ENCODE data around the gene AFDN.

Gene AFDN

GRCh38 chr6:167941822-167942221, 115.1 kb downstream of the AFDN start:
- H2BK12ac ChIP-seq (ENCODE audit: low read length): no peak overlapping the region
- no peaks in the 10 kb centered on the region for H3K27me3 ChIP-seq (ENCODE audit: control insufficient read depth in 3 of 3, insufficient read depth in 3 of 3, low read depth in 1 of 3, low read length in 3 of 3)
- no peak for DNase-seq (ENCODE audit: low spot score)
- no peak overlapping the region for H2BK5ac ChIP-seq (ENCODE audit: low read length)
- peaks cover 2% of the 10 kb centered on the region for H3K79me1 ChIP-seq (ENCODE audit: low read depth, low read length)
- no peak overlapping the region for H3K4ac ChIP-seq (ENCODE audit: low read length)
- H3K4me1 ChIP-seq (ENCODE audit: control insufficient read depth in 2 of 2, insufficient read depth in 1 of 2, low read depth in 1 of 2, low read length in 2 of 2): no peaks in the 10 kb centered on the region
- no peaks in the 10 kb centered on the region for H3K9me3 ChIP-seq (replicated peaks in 1 of 2; ENCODE audit: control insufficient read depth in 2 of 2, insufficient read depth in 1 of 2, low read depth in 1 of 2, low read length in 2 of 2)
- no peak overlapping the region for H2AK5ac ChIP-seq (ENCODE audit: low read depth, low read length)
- no peak overlapping the region for H3K14ac ChIP-seq (ENCODE audit: low read length)
- no peak overlapping the region for H2BK120ac ChIP-seq (ENCODE audit: low read depth, low read length)
- H3K18ac ChIP-seq (ENCODE audit: low read length): no peak overlapping the region
- H3K36me3 ChIP-seq (replicated peaks in 1 of 2; ENCODE audit: control insufficient read depth in 2 of 2, insufficient read depth in 2 of 2, low read length in 2 of 2): peaks cover 34 to 75% of the 10 kb centered on the region in 2 donors
- no peak overlapping the region for H4K91ac ChIP-seq (ENCODE audit: low read depth, low read length, poor library complexity)
- no peak overlapping the region for H3K4me2 ChIP-seq (ENCODE audit: insufficient read depth, low read length, poor library complexity, severe bottlenecking)
- no peak overlapping the region for H3K27ac ChIP-seq (replicated peaks; ENCODE audit: low read length)
- no peak overlapping the region for H4K8ac ChIP-seq (ENCODE audit: low read depth, low read length)
- H3K9ac ChIP-seq (ENCODE audit: low read depth, low read length, poor library complexity): no peak overlapping the region
- H2BK15ac ChIP-seq (ENCODE audit: low read length): no peak overlapping the region
- H3K4me3 ChIP-seq (ENCODE audit: low read length in 2 of 2): no peak overlapping the region
- H2AFZ ChIP-seq (ENCODE audit: low read length): no peak overlapping the region
- no peak overlapping the region for H3K23ac ChIP-seq (ENCODE audit: low read depth, low read length, poor library complexity)
- no CpG with 5 or more reads among the region's 3 CpGs for WGBS, 2 donors (ENCODE audit: extremely low coverage in 2 of 2, insufficient read length in 2 of 2, insufficient replicate concordance in 1 of 2)

GRCh38 chr6:167944130-167944529, 117.4 kb downstream of the AFDN start:
- Histone ChIP-seq H3K79me1 (ENCODE audit: low read depth, low read length) (no peaks in the 10 kb centered on the region), H4K8ac (ENCODE audit: low read depth, low read length) (no peak overlapping the region), H3K23ac (ENCODE audit: low read depth, low read length, poor library complexity) (no peak overlapping the region), H3K14ac (ENCODE audit: low read length) (no peak overlapping the region), H2AK5ac (ENCODE audit: low read depth, low read length) (no peak overlapping the region), H3K9ac (ENCODE audit: low read depth, low read length, poor library complexity) (no peak overlapping the region), H3K4me1 (ENCODE audit: control insufficient read depth in 2 of 2, insufficient read depth in 1 of 2, low read depth in 1 of 2, low read length in 2 of 2) (no peaks in the 10 kb centered on the region), H3K27me3 (ENCODE audit: control insufficient read depth in 3 of 3, insufficient read depth in 3 of 3, low read depth in 1 of 3, low read length in 3 of 3) (no peaks in the 10 kb centered on the region), H3K4me3 (ENCODE audit: low read length in 2 of 2) (no peak overlapping the region), H2BK15ac (ENCODE audit: low read length) (no peak overlapping the region), H4K91ac (ENCODE audit: low read depth, low read length, poor library complexity) (no peak overlapping the region), H3K18ac (ENCODE audit: low read length) (no peak overlapping the region), H2BK12ac (ENCODE audit: low read length) (no peak overlapping the region), H3K27ac (replicated peaks; ENCODE audit: low read length) (no peak overlapping the region), H3K4ac (ENCODE audit: low read length) (no peak overlapping the region), H3K9me3 (replicated peaks in 1 of 2; ENCODE audit: control insufficient read depth in 2 of 2, insufficient read depth in 1 of 2, low read depth in 1 of 2, low read length in 2 of 2) (no peaks in the 10 kb centered on the region), H3K4me2 (ENCODE audit: insufficient read depth, low read length, poor library complexity, severe bottlenecking) (no peak overlapping the region), H2BK120ac (ENCODE audit: low read depth, low read length) (no peak overlapping the region), H3K36me3 (replicated peaks in 1 of 2; ENCODE audit: control insufficient read depth in 2 of 2, insufficient read depth in 2 of 2, low read length in 2 of 2) (peaks cover 36 to 77% of the 10 kb centered on the region in 2 donors), H2AFZ (ENCODE audit: low read length) (no peak overlapping the region), H2BK5ac (ENCODE audit: low read length) (no peak overlapping the region)
- WGBS, 2 donors (ENCODE audit: extremely low coverage in 2 of 2, insufficient read length in 2 of 2, insufficient replicate concordance in 1 of 2): no CpG with 5 or more reads among the region's 4 CpGs
- DNase-seq (ENCODE audit: low spot score): no peak

GRCh38 chr6:167946007-167946406, 119.3 kb downstream of the AFDN start:
- Histone ChIP-seq H2BK12ac (ENCODE audit: low read length) (no peak overlapping the region), H3K4me1 (ENCODE audit: control insufficient read depth in 2 of 2, insufficient read depth in 1 of 2, low read depth in 1 of 2, low read length in 2 of 2) (no peaks in the 10 kb centered on the region), H3K79me1 (ENCODE audit: low read depth, low read length) (no peaks in the 10 kb centered on the region), H3K18ac (ENCODE audit: low read length) (no peak overlapping the region), H3K9ac (ENCODE audit: low read depth, low read length, poor library complexity) (no peak overlapping the region), H3K4me2 (ENCODE audit: insufficient read depth, low read length, poor library complexity, severe bottlenecking) (no peak overlapping the region), H4K91ac (ENCODE audit: low read depth, low read length, poor library complexity) (no peak overlapping the region), H2AK5ac (ENCODE audit: low read depth, low read length) (no peak overlapping the region), H4K8ac (ENCODE audit: low read depth, low read length) (no peak overlapping the region), H3K4me3 (ENCODE audit: low read length in 2 of 2) (no peak overlapping the region), H2BK5ac (ENCODE audit: low read length) (no peak overlapping the region), H3K27ac (replicated peaks; ENCODE audit: low read length) (no peak overlapping the region), H3K9me3 (replicated peaks in 1 of 2; ENCODE audit: control insufficient read depth in 2 of 2, insufficient read depth in 1 of 2, low read depth in 1 of 2, low read length in 2 of 2) (no peaks in the 10 kb centered on the region), H3K4ac (ENCODE audit: low read length) (no peak overlapping the region), H2BK15ac (ENCODE audit: low read length) (no peak overlapping the region), H2BK120ac (ENCODE audit: low read depth, low read length) (no peak overlapping the region), H3K36me3 (replicated peaks in 1 of 2; ENCODE audit: control insufficient read depth in 2 of 2, insufficient read depth in 2 of 2, low read length in 2 of 2) (peaks cover 47 to 87% of the 10 kb centered on the region in 2 donors), H2AFZ (ENCODE audit: low read length) (no peak overlapping the region), H3K14ac (ENCODE audit: low read length) (no peak overlapping the region), H3K27me3 (ENCODE audit: control insufficient read depth in 3 of 3, insufficient read depth in 3 of 3, low read depth in 1 of 3, low read length in 3 of 3) (no peaks in the 10 kb centered on the region), H3K23ac (ENCODE audit: low read depth, low read length, poor library complexity) (no peak overlapping the region)
- WGBS, 2 donors (ENCODE audit: extremely low coverage in 2 of 2, insufficient read length in 2 of 2, insufficient replicate concordance in 1 of 2): no CpG with 5 or more reads among the region's 11 CpGs
- no peak for DNase-seq (ENCODE audit: low spot score)

- H3K4ac ChIP-seq (ENCODE audit: low read length): no peak overlapping the region
- DNase-seq (ENCODE audit: low spot score): no peak
- H3K4me3 ChIP-seq (ENCODE audit: low read length in 2 of 2): no peak overlapping the region
- no peak overlapping the region for H4K91ac ChIP-seq (ENCODE audit: low read depth, low read length, poor library complexity)
- H3K27ac ChIP-seq (replicated peaks; ENCODE audit: low read length): no peak overlapping the region
- no peak overlapping the region for H3K23ac ChIP-seq (ENCODE audit: low read depth, low read length, poor library complexity)
- H3K36me3 ChIP-seq (replicated peaks in 1 of 2; ENCODE audit: control insufficient read depth in 2 of 2, insufficient read depth in 2 of 2, low read length in 2 of 2): peaks cover 52 to 93% of the 10 kb centered on the region in 2 donors
- no peak overlapping the region for H4K8ac ChIP-seq (ENCODE audit: low read depth, low read length)
- no peak overlapping the region for H2BK5ac ChIP-seq (ENCODE audit: low read length)
- H3K27me3 ChIP-seq (ENCODE audit: control insufficient read depth in 3 of 3, insufficient read depth in 3 of 3, low read depth in 1 of 3, low read length in 3 of 3): no peaks in the 10 kb centered on the region
- H3K4me1 ChIP-seq (ENCODE audit: control insufficient read depth in 2 of 2, insufficient read depth in 1 of 2, low read depth in 1 of 2, low read length in 2 of 2): no peaks in the 10 kb centered on the region
- H3K18ac ChIP-seq (ENCODE audit: low read length): no peak overlapping the region
- no peak overlapping the region for H3K14ac ChIP-seq (ENCODE audit: low read length)
- no peak overlapping the region for H2BK15ac ChIP-seq (ENCODE audit: low read length)
- H2BK12ac ChIP-seq (ENCODE audit: low read length): no peak overlapping the region
- no peaks in the 10 kb centered on the region for H3K9me3 ChIP-seq (replicated peaks in 1 of 2; ENCODE audit: control insufficient read depth in 2 of 2, insufficient read depth in 1 of 2, low read depth in 1 of 2, low read length in 2 of 2)
- H2BK120ac ChIP-seq (ENCODE audit: low read depth, low read length): no peak overlapping the region
- H3K9ac ChIP-seq (ENCODE audit: low read depth, low read length, poor library complexity): no peak overlapping the region
- H3K79me1 ChIP-seq (ENCODE audit: low read depth, low read length): no peaks in the 10 kb centered on the region
- no peak overlapping the region for H2AK5ac ChIP-seq (ENCODE audit: low read depth, low read length)
- no CpG with 5 or more reads among the region's 5 CpGs for WGBS, 2 donors (ENCODE audit: extremely low coverage in 2 of 2, insufficient read length in 2 of 2, insufficient replicate concordance in 1 of 2)
- H2AFZ ChIP-seq (ENCODE audit: low read length): no peak overlapping the region
- H3K4me2 ChIP-seq (ENCODE audit: insufficient read depth, low read length, poor library complexity, severe bottlenecking): no peak overlapping the region
These were observed 119.9 kb downstream of the AFDN start for GRCh38 chr6:167946604-167947003.

Measured in neuronal stem cell (in vitro differentiated cells).